Fibroblast of mammary gland (primary cell): ENCODE measurements around the gene IL1R2.
A peak's percentile ranks its signal among the peaks of the same experiment; 100 is the strongest.

Experiments used
- DNase-seq: peaks from one replicate; pipeline ENCODE4 v3.0.0-alpha.2; 2010; ENCODE audit warnings: low read depth
- H3K4me3 ChIP-seq: 2 replicates; pipeline ENCODE4 v1.5.1; 2011; ENCODE audit warnings: low read depth, mild to moderate bottlenecking, low read length, moderate library complexity; ENCODE audit not compliant: control insufficient read depth
- CTCF ChIP-seq: conservative IDR thresholded peaks from 2 replicates; pipeline ENCODE4 v1.5.1; 2011; ENCODE audit warnings: low read depth, low read length, inconsistent platforms; ENCODE audit not compliant: control insufficient read depth, insufficient read depth

IL1R2 gene

GRCh38 chr2:101952551-101952950 is 39.2 kb upstream of the IL1R2 start:
- no peak for TF ChIP-seq CTCF
- DNase-seq: no peak
- no peak overlapping the region for H3K4me3 ChIP-seq

DNA sequence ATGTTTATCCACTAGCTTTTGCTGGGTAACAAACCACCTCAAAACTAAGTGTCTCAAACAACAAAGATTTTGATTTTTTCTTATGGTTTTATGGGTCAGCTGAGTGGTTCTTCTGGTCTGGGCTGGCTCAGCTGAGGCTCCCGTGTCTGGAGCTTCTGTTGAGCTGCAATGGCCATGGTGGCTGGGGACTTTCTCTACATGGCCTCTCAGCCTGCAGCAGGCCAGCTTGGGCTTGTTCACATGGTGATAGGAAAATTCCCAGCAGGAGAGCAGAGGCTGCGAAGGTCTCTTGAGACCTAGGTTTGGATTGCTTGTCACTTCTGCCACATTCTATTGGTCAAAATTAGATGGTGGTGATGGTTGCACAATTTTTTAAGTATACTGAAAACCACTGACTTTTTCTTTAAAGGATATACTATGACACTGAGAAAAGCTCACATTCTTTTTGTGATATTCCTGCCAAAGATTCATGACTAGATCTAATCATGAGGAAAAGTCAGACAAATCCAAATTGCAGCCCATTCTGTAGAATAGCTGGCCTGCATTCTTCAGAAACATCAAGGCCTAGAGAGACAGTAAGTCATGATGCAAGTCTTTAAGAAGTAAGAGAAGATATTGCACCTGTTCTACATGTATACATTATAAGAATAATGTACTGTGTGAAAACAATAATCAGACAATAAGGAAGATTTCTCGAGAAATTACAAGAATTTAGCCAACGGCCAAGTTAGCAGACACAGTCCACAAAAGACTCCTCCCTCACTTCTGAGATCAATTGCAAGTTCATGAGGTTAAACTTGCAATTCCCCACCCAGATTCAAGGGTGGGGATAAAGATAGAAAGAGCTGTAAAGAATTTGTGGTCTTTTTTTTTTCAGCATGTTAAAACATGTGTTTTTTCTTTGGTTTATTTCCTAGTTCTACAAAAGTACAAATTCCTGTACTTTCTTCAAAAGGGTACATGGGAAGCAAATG is 35.0 kb upstream of the IL1R2 start:
- no peak for TF ChIP-seq CTCF
- DNase-seq: peak; percentile 70
- H3K4me3 ChIP-seq: no peak overlapping the region

- no peak overlapping the region for H3K4me3 ChIP-seq
- DNase-seq: peak; percentile 84
- no peak for TF ChIP-seq CTCF
These were observed 33.7 kb upstream of the IL1R2 start for GRCh38 chr2:101958061-101958460.

DNA sequence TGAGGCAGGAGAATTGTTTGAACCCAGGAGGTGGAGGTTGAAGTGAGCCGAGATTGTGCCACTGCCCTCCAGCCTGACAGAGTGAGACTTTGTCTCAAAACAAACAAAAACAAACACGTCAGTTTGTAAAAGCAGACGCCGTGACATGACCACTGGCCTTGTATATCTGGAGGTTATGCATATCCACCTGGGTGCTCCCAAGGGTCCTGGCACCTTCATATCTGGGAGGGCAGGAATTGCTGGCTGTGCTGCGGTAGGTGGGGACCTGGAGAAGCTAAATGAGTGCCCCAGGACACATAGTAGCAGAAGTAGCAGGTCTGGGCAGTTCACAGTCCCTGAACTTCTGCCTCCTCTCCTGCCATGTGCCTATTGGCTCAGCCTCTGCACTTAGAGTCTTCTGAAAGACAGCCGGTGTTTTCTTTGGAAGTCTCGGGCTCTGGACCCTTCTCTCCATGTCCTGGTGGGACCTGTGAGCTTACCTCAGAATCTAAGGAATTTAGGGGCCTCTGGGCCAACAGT is 30.9 kb upstream of the IL1R2 start:
- DNase-seq: no peak
- no peak overlapping the region for H3K4me3 ChIP-seq
- no peak for TF ChIP-seq CTCF

DNA sequence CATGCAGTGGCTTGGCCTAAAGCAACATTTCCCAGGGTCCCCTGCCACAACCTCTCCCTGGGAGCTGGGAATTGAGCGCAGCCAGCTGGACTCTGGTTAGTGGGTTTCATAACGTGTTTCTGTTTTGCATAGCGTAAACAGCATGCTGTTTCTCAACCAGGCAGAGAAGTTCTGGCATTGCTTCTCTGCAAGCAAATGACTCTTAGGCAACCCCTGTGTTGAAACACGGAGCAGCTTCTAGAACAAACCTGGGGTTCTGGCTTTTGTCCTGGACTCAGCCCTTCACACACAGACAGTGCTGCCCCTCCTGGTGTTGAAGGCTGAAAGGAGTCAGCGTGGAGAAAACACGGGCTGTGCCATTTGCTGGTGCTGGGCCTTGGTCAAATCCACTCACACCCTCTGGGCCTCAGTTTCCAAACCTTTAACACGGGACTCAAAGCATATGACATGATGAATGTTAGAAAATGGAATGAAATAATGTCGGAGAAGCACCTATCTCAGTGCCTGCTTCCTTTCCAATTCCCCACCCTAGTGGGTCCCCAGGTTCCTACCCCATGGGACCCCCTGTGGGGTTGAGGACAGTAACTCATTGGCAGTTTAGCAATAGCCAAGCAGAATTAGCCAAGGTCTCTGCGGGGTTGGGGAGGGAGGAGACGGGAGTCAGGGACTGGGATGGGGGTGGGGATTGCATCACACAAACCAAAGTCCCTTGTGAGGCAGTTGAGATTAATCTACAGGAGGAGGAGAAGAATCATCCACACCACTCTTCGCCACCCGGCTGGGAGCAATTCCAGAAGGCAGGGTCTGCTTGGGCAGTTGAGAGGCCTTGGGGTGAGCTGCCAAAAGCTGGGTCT is 30.2 kb upstream of the IL1R2 start:
- H3K4me3 ChIP-seq: no peak overlapping the region
- TF ChIP-seq CTCF: peak; percentile 33
- DNase-seq: peak; percentile 100

- DNase-seq: no peak
- no peak overlapping the region for H3K4me3 ChIP-seq
- no peak for TF ChIP-seq CTCF
These were observed 29.5 kb upstream of the IL1R2 start for GRCh38 chr2:101962309-101962708.
